K562 (cell line): ENCODE data around the gene GSG1L2. TPM values are rescaled to one million over a fixed set of nuclear protein-coding genes. Genes with fewer than 3 reads are reported as not detected.

Experiments used
- ATAC-seq: fragments of 200-7000 bp; cut with Tn5 transposase; 3 replicates; pipeline ENCODE4 v1.9.1; 2020; ENCODE audit warnings: moderate library complexity
- BruUV-seq: library from RNA; stranded (reverse); fragments of 400-500 nt; replicated peaks from 2 replicates; lab custom pipeline; 2021; lab: Mats Ljungman, UMichigan
- CTCF ChIA-PET: fragments of 300-600 bp; formaldehyde crosslinking; extraction: SDS; loops from one replicate; lab custom pipeline; 2021; ENCODE audit warnings: low intra/inter-chr PET ratio; lab: Yijun Ruan, JAX
- POLR2A ChIA-PET: fragments of 300-600, 350-650 bp; sonication (Branson Sonifier 250); formaldehyde crosslinking; extraction: SDS; loops from one replicate; lab custom pipeline; 2021; ENCODE audit warnings: antibody characterized with exemption, inconsistent platforms; lab: Yijun Ruan, JAX
- DNase-seq, 4 experiments: peaks; one replicate each; pipeline versions ENCODE4 v3.0.0 to v3.0.0-alpha.2; 2011 to 2018; ENCODE audit warnings: low spot score in 3 of 4, mixed read lengths in 3 of 4; ENCODE audit errors: extremely low read depth in 1 of 4
- FAIRE-seq: peaks from 2 replicates; lab custom pipeline; 2011; peaks lifted over from hg19 to GRCh38; lab: Jason Lieb, UNC
- H2AFZ ChIP-seq: 2 replicates; pipeline ENCODE4 v1.6.0; 2011; ENCODE audit warnings: low read depth, low read length, control low read depth, inconsistent platforms
- H3K27ac ChIP-seq: fragments of 200-600 bp; 3 replicates; pipeline ENCODE4 v1.8.0; 2011; ENCODE audit warnings: low read depth, mild to moderate bottlenecking, control low read depth, inconsistent platforms, low read length, moderate library complexity, mixed read lengths; ENCODE audit errors: extremely low read depth
- H3K27me3 ChIP-seq, 2 experiments: fragments of 300-600 bp in 1 of 2; 2 replicates in 1 of 2; 3 replicates in 1 of 2; pipeline versions ENCODE4 v1.6.0 to v1.8.0; 2011; ENCODE audit warnings: inconsistent platforms in 2 of 2, low read length in 2 of 2, mild to moderate bottlenecking in 1 of 2, mixed read lengths in 1 of 2, moderate library complexity in 1 of 2; ENCODE audit not compliant: control insufficient read depth in 2 of 2, insufficient read depth in 2 of 2
- H3K36me3 ChIP-seq: fragments of 300-600 bp; 3 replicates; pipeline ENCODE4 v1.8.0; 2011; ENCODE audit warnings: mild to moderate bottlenecking, low read length, inconsistent platforms; ENCODE audit not compliant: control insufficient read depth, insufficient read depth
- H3K4me1 ChIP-seq, 2 experiments: fragments of 200-600 bp in 1 of 2; replicated peaks in 1 of 2; 2 replicates in 1 of 2; 3 replicates in 1 of 2; pipeline versions ENCODE4 v1.5.1 to v1.8.0; 2011; ENCODE audit warnings: inconsistent platforms in 2 of 2, low read length in 2 of 2, mild to moderate bottlenecking in 1 of 2, mixed read lengths in 1 of 2, moderate library complexity in 1 of 2; ENCODE audit not compliant: control insufficient read depth in 2 of 2, insufficient read depth in 2 of 2
- H3K4me2 ChIP-seq: 2 replicates; pipeline ENCODE4 v1.6.1; 2011; ENCODE audit warnings: low read length, control low read depth, inconsistent platforms, mixed read lengths; ENCODE audit not compliant: insufficient read depth
- H3K4me3 ChIP-seq: fragments of 200-600 bp; sonication (generic), shearing (Covaris generic); 2 replicates; pipeline ENCODE4 v1.5.1; 2016; ENCODE audit warnings: control low read depth, inconsistent platforms
- H3K79me2 ChIP-seq: fragments of 200-600 bp; 3 replicates; pipeline ENCODE4 v1.8.0; 2011; ENCODE audit warnings: low read length, inconsistent platforms; ENCODE audit not compliant: control insufficient read depth, insufficient read depth
- H3K9ac ChIP-seq, 2 experiments: 2 replicates each; pipeline versions ENCODE4 v1.6.0 to v1.6.1; 2011; ENCODE audit warnings: low read depth in 2 of 2, low read length in 2 of 2, control low read depth in 1 of 2, inconsistent platforms in 1 of 2, mild to moderate bottlenecking in 1 of 2, mixed read lengths in 1 of 2; ENCODE audit not compliant: insufficient read depth in 1 of 2
- H3K9me1 ChIP-seq: one replicate; pipeline ENCODE4 v1.6.0; 2011; ENCODE audit warnings: inconsistent platforms, mild to moderate bottlenecking, low read length, moderate library complexity; ENCODE audit not compliant: control insufficient read depth, insufficient read depth
- H3K9me3 ChIP-seq: replicated peaks from 2 replicates; pipeline ENCODE4 v1.5.1; 2011; ENCODE audit warnings: low read depth, low read length, inconsistent platforms; ENCODE audit not compliant: control insufficient read depth, insufficient read depth
- H4K20me1 ChIP-seq: replicated peaks from 2 replicates; pipeline ENCODE4 v1.6.1; 2011; ENCODE audit warnings: low read length, inconsistent platforms, mixed read lengths; ENCODE audit not compliant: control insufficient read depth, insufficient read depth
- HDGF ChIP-seq: fragments of 450-650 bp; IDR thresholded peaks from 2 replicates; pipeline ENCODE4 v1.6.1; 2016
- MEIS2 ChIP-seq: fragments of 450-650 bp; IDR thresholded peaks from 2 replicates; pipeline ENCODE4 v1.6.1; 2014; ENCODE audit warnings: mild to moderate bottlenecking; ENCODE audit not compliant: partially characterized antibody
- PHF20 ChIP-seq: fragments of 450-650 bp; IDR thresholded peaks from 2 replicates; pipeline ENCODE4 v1.6.1; 2018; ENCODE audit not compliant: partially characterized antibody
- SNRNP70 ChIP-seq: fragments of 200-400 bp; formaldehyde crosslinking; optimal IDR thresholded peaks from 2 replicates; pipeline ENCODE3; 2017; ENCODE audit warnings: low read depth, low read length
- ZNF408 ChIP-seq: fragments of 250-450 bp; sonication (Bioruptor Pico); IDR thresholded peaks from 2 replicates; pipeline ENCODE4 v1.4.0; 2020; ENCODE audit warnings: low read depth, mild to moderate bottlenecking, moderate library complexity
- ZNF444 ChIP-seq: fragments of 250-450 bp; sonication (Bioruptor Pico); IDR thresholded peaks from 2 replicates; pipeline ENCODE4 v1.4.0; 2020; ENCODE audit warnings: mild to moderate bottlenecking, moderate library complexity
- WGBS: fragments of 100-300 bp; shearing (Covaris generic); methylation state at CpG from one replicate; pipeline ENCODE4 v1.1.6; 2016; ENCODE audit warnings: low coverage, mixed read lengths; ENCODE audit not compliant: insufficient coverage; ENCODE audit errors: missing lambda C conversion rate; 5-methylcytosine and 5-hydroxymethylcytosine counted together
- in situ Hi-C: fragments of 300-500 bp; cut with MboI; formaldehyde crosslinking; loops from 4 replicates; pipeline ENCODE4 v1.15.0; 2018; ENCODE audit warnings: inconsistent platforms, mixed read lengths
- intact Hi-C: fragments of 100-400 bp; cut with micrococcal nuclease; formaldehyde crosslinking; loops from 2 replicates; pipeline ENCODE4 v1.14.2; 2022
- polyA plus RNA-seq, 8 experiments: library from polyadenylated mRNA; depleted of rRNA in 4 of 8; stranded (reverse) in 5 of 8; unstranded in 3 of 8; fragments of >200 nt; fragmentation: Nextera tagmentation in 2 of 8; fragmentation: Illumina TruSeq in 1 of 8; extraction: Ambion mirVana in 2 of 8; extraction: Trizol in 1 of 8; gene quantifications; 2 replicates each; pipeline versions ENCODE4 v1.2.1 to v1.2.3, GENCODE V29; 2011 to 2014; ENCODE audit warnings: inconsistent platforms in 1 of 8, missing spikeins in 1 of 8
- total RNA-seq, 7 experiments: library from RNA; depleted of rRNA in 6 of 7; stranded (reverse); fragments of >200 nt in 6 of 7; fragmentation: Illumina TruSeq in 2 of 7; extraction: Trizol in 2 of 7; gene quantifications; 2 replicates each; pipeline versions ENCODE4 v1.2.1 to v1.2.3, GENCODE V29; 2011 to 2021; ENCODE audit warnings: low replicate concordance in 1 of 7
- TF ChIP-seq, protein P1 (sequence below): IDR thresholded peaks from 3 replicates; pipeline ENCODE4 v1.6.1; 2011; ENCODE audit warnings: borderline replicate concordance, mild to moderate bottlenecking, moderate library complexity; ENCODE audit not compliant: insufficient read length; ENCODE audit errors: extremely low read depth
- TF ChIP-seq, protein P2 (sequence below): fragments of 250-450 bp; sonication (Bioruptor Pico); IDR thresholded peaks from 2 replicates; pipeline ENCODE4 v1.5.1; 2021; ENCODE audit warnings: mild to moderate bottlenecking

Gene GSG1L2
- total and polyA plus RNA-seq, 9 of the 15 experiments (the other 6 are each of a cell fraction or from before 2014, with no cell fraction given) = not detected

DNA sequence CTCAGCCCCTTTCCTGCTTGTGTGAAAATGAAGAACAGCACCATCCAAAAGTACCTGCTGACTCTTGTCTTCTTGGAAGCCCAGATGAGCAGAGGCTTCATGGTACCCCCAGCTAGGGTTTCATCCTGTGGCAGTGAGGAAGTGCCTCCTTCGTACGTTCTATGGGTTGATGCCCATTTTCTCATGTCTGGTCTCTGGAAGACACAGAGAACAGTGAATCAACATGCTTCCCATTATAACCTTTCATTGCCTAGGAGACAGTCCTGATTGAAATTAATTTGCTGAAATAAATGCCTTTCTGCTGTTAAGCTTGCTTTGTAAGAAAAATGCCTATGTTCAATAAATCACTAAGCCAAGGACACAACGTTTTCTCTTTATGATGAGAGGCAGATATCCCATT lies 46.7 kb upstream of the GSG1L2 start:
- Histone ChIP-seq H3K4me2 (no peak overlapping the region), H3K27ac (no peak overlapping the region), H3K9me3 (no peaks in the 10 kb centered on the region), H3K9me1 (no peaks in the 10 kb centered on the region), H3K4me1 (no peaks in the 10 kb centered on the region), H3K27me3 (no peaks in the 10 kb centered on the region; a peak in 1 of 5 replicates), H2AFZ (no peak overlapping the region), H3K79me2 (no peaks in the 10 kb centered on the region), H3K9ac (no peak overlapping the region), H4K20me1 (no peaks in the 10 kb centered on the region), H3K36me3 (no peaks in the 10 kb centered on the region), H3K4me3 (no peak overlapping the region)
- WGBS = 0% methylated on average over 3 of the region's 3 CpGs
- FAIRE-seq (no peak), DNase-seq (no peak), ATAC-seq (no peak)
- intact Hi-C loops (no loop called here), in situ Hi-C loops (no loop called here)
- CTCF ChIA-PET = no interaction called here
- no TSS peak for BruUV-seq
- no peak for TF ChIP-seq PHF20
- no peak for TF ChIP-seq SNRNP70
- no peak for TF ChIP-seq ZNF408
- TF ChIP-seq ZNF444 (CRISPR knock-in tag) = no peak
- TF ChIP-seq, protein P1, sequence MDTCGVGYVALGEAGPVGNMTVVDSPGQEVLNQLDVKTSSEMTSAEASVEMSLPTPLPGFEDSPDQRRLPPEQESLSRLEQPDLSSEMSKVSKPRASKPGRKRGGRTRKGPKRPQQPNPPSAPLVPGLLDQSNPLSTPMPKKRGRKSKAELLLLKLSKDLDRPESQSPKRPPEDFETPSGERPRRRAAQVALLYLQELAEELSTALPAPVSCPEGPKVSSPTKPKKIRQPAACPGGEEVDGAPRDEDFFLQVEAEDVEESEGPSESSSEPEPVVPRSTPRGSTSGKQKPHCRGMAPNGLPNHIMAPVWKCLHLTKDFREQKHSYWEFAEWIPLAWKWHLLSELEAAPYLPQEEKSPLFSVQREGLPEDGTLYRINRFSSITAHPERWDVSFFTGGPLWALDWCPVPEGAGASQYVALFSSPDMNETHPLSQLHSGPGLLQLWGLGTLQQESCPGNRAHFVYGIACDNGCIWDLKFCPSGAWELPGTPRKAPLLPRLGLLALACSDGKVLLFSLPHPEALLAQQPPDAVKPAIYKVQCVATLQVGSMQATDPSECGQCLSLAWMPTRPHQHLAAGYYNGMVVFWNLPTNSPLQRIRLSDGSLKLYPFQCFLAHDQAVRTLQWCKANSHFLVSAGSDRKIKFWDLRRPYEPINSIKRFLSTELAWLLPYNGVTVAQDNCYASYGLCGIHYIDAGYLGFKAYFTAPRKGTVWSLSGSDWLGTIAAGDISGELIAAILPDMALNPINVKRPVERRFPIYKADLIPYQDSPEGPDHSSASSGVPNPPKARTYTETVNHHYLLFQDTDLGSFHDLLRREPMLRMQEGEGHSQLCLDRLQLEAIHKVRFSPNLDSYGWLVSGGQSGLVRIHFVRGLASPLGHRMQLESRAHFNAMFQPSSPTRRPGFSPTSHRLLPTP = no peak
- TF ChIP-seq HDGF = no peak
- TF ChIP-seq, protein P2, sequence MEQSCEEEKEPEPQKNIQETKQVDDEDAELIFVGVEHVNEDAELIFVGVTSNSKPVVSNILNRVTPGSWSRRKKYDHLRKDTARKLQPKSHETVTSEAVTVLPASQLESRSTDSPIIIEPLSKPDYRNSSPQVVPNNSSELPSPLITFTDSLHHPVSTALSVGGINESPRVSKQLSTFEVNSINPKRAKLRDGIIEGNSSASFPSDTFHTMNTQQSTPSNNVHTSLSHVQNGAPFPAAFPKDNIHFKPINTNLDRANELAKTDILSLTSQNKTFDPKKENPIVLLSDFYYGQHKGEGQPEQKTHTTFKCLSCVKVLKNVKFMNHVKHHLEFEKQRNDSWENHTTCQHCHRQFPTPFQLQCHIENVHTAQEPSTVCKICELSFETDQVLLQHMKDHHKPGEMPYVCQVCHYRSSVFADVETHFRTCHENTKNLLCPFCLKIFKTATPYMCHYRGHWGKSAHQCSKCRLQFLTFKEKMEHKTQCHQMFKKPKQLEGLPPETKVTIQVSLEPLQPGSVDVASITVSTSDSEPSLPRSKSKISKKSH (CRISPR knock-in tag) = no peak
- TF ChIP-seq MEIS2 = no peak
- POLR2A ChIA-PET = no interaction called here
